WTC11 (cell line): ENCODE results near the gene MCM7.
A peak's percentile ranks its signal among the peaks of the same experiment; 100 is the strongest.

Source experiments
- ATF2 ChIP-seq: sonication (generic); formaldehyde crosslinking; IDR thresholded peaks from 2 replicates; pipeline ENCODE4 v1.8.1; 2022; ENCODE audit warnings: low read depth, missing genetic modification reagents, borderline replicate concordance
- CTCF ChIP-seq: fragments of 200-600 bp; IDR thresholded peaks from 2 replicates; pipeline ENCODE4 v1.8.0; 2022; ENCODE audit warnings: antibody characterized with exemption
- ELF4 ChIP-seq: sonication (generic); formaldehyde crosslinking; IDR thresholded peaks from 2 replicates; pipeline ENCODE4 v1.8.1; 2022; ENCODE audit warnings: low read depth, mild to moderate bottlenecking, moderate library complexity, missing genetic modification reagents
- GABPB1 ChIP-seq: sonication (generic); formaldehyde crosslinking; IDR thresholded peaks from 2 replicates; pipeline ENCODE4 v1.8.1; 2023; ENCODE audit warnings: mild to moderate bottlenecking, missing genetic modification reagents
- KAT7 ChIP-seq: sonication (generic); formaldehyde crosslinking; IDR thresholded peaks from 2 replicates; pipeline ENCODE4 v1.8.1; 2023; ENCODE audit warnings: missing genetic modification reagents, mild to moderate bottlenecking, borderline replicate concordance
- NFYB ChIP-seq: sonication (generic); formaldehyde crosslinking; conservative IDR thresholded peaks from 2 replicates; pipeline ENCODE4 v1.8.0; 2022; ENCODE audit warnings: low read depth, missing genetic modification reagents
- USF2 ChIP-seq: sonication (generic); formaldehyde crosslinking; IDR thresholded peaks from 2 replicates; pipeline ENCODE4 v1.8.1; 2023; ENCODE audit warnings: mild to moderate bottlenecking, missing genetic modification reagents, moderate library complexity

GRCh38 chr7:100132697-100133151 lies 31.5 kb upstream of the MCM7 start:
- TF ChIP-seq USF2 (CRISPR knock-in tag): no peak
- peak; percentile 80 for TF ChIP-seq CTCF
- TF ChIP-seq NFYB (CRISPR knock-in tag): no peak
- TF ChIP-seq ATF2: no peak
- no peak for TF ChIP-seq KAT7 (CRISPR knock-in tag)
- no peak for TF ChIP-seq GABPB1 (CRISPR knock-in tag)
- TF ChIP-seq ELF4 (CRISPR knock-in tag): no peak
